UCSD-AML1 (cell line): ENCODE data around the gene TP53AIP1.

Source experiments
- DNase-seq: peaks from one replicate; lab custom pipeline; 2025; ENCODE audit not compliant: unreplicated experiment; lab: John Stamatoyannopoulos, UW

The TP53AIP1 gene

DNA sequence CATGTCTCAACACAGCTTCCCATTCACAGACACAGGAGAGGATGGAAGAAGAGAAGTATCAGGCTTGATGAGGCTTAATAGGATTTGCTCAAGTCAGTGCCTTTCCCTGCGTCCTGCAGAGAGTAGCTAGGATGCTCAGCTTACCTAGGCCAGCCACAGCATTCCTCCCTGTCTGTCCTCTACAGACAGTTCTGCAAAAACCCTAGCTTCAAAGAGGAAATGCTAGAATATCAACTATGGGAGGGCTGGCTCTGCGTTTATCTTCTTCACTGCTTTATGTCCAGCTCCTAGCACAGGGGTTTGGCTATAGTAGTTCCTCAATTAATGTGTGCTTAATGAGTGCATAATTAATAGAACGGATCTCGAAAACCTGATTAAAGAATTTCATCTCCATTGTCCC lies 35.1 kb downstream of the TP53AIP1 start:
- no peak for DNase-seq

DNA sequence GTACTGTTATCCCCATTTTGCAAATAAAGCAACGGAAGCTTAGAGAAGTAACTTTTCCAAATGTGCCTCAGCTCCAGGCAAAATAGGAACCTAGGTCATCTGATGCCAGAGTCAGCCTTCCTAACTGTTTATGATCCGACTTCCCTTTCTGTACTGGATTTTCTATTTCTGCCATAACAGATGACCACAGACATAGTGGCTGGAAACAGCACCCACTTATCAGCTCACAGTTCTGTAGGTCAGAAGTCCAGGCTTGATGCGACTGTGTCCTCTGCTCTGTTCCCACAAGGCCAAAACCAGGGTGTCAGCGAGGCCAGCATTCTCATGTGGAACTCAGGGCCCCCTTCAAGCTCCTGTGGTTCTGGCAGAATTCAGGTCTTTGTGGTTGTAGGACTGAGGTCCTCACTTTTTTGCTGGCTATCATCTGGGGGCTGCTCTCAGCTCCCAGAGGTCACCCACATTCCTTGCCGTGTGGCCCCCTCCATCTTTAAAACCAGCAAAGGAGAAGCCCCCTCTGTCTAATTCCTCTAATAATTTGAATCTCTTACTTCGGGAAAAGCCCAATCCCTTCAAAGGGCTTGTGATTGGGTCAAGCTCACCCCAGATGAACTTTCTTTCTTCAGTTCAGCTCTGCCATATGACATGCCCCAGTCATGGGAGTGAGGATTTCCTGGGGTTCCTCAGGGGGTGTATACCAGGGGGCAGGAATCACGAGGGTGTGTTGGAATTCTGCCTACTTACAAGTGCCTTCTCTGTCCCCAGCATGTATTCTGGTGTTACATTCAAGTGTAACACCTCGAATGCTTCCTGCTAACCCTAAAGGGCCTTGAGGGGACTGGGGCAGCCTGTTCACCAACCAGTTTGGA lies 36.3 kb downstream of the TP53AIP1 start:
- no peak for DNase-seq

DNA sequence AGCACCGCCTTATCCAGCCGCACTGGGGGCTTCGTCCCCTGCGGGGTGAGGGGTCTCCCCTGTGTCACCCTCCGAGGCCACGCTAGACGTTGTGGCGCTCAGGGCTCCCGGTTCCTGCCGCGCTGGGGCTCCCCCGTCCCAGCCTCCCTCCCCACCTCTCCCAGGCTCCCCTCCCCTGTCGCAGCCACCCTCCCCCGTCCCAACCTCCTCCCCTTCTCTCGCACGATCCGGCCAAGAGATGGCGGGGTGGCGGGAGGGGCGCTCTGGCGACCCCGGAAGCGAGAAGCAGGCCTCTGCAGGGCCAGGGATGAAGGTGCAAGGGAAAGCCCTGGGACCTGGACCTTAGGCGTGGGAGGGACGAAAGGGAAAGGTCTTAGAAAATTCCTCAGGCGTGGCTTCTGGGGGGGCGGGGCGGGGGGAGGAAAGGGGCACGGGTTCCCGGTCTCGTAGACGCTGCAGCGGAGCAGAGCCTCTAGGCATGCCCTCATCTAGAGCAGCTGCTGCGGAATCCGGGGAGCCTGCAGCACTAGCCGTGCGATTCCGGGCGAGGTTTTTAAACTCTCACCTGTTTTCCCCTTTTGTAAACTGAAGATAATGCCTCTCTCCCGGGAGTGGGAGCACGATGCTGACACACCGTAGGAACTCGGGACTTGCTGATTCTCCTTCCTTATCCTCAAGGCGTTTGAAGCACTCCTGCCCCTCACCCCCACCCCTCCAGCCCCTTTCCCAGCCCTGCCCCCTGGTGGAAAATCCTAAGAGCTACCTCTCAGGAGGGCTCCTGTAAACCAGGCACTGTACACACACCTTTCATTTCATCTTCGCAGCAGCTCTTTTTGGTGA lies 37.1 kb downstream of the TP53AIP1 start:
- DNase-seq: peak; percentile 84

DNA sequence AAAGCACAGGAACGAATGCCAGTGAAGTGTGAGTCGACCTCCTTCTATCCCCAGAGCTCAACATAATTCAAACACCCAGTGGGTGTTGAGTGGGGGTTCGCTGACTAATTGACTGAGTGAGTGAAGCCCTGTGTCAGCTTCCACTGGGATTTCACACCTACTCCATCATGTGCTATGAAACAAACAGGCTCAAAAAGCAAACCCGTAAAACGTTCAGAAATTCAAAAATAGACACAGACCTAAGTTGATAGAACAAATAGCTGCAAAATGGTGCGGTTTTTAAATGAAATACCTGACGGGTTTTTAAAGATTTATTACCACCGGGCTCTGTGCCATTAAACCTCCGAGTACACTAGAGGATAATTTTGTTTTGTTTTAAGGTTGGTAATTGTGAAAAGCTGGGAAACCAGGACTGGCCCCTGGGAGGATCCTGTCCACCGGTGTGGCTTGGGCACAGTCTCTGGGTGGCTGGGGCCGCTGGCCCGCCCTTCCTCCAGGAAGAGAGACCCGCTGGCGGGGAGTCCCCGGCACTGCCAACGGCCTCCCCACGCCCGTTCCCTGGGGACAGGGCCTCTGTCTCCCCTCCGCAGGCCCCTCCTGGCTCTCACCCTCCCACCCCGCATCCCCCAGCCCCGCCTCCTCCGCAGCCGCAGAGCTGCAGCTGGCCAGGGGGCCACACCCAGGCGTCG lies 37.9 kb downstream of the TP53AIP1 start:
- peak; percentile 77 for DNase-seq

DNA sequence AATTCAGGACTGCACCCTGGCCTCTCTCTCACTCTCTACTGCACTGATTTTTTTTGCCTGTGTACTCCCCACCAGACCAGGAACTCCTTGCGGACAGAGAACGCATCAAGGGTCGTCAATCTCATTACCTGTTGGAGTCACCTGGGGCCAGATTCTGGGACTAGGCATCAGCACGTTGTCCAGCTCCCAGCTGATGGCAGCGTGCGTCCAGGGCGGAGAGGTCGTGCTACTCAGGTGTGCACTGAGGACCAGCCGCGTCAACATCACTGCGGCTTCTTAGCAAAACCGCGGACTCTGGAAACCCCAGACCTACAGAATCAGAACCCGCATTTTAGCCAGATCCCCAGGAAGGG lies 38.4 kb downstream of the TP53AIP1 start:
- no peak for DNase-seq

DNA sequence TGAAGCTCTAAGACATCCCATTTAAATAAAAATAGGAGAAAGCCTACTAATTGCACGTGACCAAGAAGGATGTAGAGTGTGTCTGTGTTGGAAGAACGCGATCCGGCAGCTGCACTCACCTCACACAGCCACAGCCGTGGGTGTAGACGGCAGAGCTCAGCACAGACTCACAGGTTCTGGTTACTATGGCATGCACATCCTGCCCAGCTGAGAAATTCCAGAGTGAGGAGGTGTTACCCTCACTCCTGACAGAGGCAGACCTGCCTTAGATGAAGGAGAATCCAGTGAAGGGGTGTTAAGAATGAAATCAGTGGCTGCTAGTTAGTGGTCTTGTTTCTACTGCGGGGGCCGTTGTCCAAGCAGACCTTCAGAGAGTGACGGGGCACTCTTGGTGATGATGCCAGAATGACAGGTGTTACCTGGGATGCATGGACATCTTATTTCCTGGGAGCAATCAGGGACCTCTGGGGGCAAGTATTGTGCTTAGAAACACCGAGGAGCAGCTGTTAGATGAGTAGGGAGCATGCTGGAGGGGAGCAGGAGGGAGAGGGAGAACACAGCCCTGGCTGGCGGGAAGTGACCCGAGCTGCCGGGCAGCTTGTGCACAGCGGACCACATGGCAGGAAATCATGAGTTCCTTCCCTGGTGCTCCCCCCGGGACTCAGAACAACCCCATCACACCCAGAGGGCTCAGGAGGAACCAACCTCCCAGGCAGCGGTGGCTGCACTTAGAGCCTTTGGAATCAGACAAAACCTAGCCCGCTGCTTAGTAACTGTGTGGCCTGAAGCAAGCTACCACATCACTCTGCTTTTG lies 39.2 kb downstream of the TP53AIP1 start:
- DNase-seq: peak; percentile 68

DNA sequence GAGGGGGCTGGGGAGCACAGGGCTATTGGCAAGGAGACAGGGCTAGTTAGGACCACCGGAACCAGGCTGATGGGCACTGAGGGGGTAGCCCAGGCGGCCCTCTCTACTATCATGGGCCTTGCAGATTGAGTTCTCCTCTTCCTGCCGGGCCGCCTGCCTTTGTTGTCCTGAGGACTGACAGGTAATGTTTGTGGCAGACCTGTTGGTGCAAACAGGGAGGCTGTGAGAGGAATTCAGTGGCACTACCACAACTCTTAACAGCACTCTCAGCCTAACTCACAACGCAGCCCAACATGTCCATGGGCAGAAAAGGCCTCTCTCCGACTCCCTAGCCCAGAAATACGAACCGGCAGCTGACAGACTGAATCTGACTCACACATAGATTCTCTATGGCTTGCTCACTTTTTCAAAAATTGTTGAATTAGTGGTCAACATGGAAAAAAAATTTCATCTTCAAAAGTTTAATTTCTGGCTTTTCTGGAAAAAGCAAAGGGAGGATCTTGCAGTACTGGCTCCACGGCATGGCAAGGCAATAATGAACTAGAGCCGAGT lies 40.1 kb downstream of the TP53AIP1 start:
- DNase-seq: no peak

DNA sequence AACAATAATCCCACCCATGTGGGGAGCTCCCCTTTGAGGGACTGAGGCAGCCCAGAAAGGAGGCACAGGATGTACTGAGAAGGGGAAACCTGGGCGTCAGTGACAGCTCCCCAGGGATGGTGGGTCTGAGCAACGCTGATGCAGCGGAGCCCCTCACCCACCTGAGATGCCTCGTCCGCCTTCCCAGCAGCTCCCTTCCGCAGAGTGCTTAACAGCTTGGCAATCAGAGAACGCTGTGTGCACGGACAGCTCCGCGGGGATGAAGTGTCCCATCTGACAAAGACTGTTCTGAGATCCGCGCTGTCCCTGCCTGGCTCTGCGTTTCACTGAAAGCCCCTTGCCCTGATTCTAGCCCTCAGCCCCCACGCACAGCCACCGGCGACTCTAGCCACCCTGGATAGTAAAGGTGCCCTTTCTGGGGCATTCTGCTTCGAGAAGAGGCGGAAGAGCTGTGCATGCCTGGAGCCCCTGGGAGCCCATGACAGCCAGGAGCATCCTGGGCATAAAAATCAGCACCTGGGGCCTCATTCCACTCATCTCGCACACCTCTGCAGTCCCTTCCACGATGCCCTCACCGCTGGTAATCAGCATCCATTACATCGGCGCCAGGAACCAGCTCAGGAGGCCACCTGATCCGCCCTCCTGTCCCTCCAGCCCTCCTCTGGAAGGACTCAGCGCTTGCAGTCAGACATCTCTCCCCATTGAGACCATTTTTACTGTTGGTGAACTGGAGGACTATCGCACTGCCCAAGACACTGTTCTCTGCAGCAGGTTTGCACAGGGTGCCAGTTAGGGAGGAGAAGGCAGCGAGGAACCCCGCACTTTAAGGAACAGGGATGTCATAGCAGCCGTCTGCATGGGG lies 40.8 kb downstream of the TP53AIP1 start:
- no peak for DNase-seq

DNA sequence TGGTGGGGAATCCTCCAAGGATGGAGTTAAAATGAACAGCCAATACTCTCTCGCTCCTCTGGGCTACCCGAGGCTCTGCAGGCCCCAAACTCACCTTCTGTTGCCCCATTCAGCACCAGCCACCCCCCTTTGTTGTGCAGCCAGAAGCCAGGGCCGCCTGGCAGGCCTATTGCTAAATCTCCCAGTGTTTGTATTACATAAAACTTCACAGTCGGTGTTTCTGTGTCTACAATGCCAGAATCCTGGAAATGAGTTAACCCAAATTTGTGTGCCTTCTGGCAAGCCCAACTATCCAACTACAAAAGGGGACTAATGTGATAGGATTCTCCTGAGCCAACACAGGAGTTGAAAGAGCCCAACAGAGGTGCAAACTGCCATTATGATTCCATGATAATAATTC lies 42.2 kb downstream of the TP53AIP1 start:
- no peak for DNase-seq

DNA sequence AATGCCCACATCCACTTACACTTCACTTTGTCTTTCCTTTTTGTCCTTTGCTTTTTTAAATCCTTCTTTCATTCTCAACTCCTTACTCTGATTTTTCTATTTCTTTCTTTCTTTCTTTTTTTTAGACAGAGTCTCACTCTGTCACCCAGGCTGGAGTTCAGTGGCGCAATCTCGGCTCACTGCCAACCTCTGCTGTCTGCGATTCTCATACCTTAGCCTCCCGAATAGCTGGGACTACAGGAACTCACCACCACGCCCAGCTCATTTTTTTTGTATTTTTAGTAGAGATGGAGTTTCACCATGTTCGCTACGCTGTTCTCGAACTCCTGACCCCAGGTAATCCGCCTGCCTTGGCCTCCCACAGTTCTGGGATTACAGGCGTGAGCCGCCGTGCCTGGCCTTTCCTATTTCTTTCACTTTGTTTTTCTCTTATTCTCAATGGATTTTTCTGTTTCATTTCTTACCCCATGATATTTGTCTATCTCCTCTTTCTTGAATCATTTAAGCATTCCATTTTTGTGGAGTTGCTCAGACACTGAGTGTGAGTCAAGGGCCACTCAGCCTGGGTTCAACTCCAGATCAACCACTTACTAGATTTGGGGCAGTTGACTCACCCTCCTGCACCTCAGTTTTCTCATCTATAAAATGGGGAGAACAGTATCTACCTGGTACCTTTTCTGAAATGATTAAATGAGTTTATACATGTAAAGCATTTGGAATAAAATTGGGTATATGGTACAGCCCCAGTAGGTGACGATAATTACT lies 43.9 kb downstream of the TP53AIP1 start:
- no peak for DNase-seq

DNA sequence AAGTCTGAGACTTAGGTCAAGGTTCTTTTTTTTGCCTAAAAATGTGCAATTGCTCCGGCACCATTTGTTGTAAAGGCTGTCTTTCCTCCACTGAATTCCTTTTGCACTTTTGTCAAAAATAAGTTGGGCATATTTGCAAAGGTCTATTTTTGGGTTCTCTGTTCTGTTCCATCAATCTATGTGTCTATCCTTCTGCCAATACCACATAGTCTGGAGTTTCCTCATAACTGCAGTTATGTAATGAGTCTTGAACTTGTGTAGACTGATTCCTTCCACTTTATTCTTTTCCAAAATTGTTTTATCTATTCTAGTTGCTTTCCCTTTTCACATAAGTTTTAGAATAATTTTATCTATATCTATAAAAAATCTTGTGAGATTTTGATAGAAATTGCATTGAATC lies 44.8 kb downstream of the TP53AIP1 start:
- DNase-seq: no peak

DNA sequence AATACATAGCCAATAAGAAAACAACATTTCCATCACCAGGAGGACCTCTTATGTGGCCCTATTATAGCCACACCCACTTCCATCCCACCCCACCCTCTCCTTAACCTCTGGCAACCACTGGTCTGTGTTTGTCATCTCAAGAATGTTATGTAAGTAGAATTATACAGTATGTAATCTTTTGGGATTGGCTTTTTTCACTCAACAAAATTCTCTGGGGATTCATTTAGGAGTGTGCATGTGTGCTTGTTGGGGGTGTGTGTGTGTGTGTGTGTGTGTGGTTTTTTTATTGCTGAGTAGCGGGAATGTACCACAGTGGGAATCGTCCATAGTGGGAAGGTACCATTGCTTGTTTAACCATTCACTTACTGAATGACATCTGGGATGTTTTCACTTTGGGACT lies 46.3 kb downstream of the TP53AIP1 start:
- DNase-seq: no peak

DNA sequence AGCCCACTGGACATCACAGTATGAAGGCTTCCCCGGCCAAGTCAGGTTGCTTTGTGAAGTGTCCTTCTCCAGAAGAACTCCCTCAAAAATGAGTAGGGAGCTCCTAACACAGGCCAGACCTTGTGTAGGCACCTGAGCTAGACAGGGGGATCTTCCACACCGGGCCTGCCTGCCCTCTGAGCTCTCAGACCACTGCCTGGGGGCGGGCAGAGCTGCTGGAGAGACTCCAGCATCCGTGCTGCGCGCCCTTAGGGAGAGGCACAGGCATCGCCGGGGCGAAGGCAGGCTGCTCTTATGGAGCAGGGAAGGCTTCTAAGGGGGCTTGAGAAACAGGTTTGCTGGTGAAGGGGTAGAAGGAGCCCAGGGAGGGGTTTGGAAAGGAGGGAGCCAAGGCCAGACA lies 47.1 kb downstream of the TP53AIP1 start:
- no peak for DNase-seq

DNA sequence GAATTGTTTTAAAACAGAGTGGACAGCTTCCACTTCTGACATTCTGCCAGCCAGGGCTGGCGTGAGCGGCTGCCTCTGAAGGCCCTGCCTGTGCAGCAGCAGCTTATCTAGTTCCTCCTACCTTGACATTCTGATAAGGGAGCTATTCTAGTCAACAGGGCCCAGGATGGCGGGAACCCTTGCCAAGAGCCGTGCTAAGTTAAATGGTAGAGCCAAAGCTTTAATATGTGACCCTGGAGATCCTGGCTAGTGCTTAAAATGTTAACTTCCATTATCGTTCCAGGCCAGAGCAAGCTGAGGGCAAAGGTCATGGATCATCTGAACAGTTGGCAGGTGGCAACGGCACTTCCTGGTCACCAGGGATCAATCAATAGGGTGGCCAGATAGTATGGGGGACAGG lies 48.0 kb downstream of the TP53AIP1 start:
- no peak for DNase-seq

DNA sequence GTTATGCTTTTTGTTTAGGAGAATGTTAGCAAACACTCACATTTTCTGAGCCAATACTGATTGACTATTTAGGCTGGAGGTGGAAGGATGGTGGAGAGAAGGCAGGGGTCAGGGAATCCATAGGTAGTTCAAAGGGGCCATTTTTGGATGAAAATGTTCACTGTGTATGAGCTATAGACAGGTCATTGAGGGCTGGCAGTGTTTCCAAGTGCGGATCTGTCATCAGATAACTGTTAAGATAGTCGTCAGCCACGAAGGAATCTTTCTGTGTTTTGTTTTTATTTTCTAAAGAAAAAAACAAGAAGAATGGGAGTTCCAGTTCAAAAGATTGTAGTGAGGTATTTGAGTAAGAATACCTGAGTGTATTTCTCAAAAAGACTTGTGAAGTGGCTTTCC lies 48.4 kb downstream of the TP53AIP1 start:
- DNase-seq: no peak

DNA sequence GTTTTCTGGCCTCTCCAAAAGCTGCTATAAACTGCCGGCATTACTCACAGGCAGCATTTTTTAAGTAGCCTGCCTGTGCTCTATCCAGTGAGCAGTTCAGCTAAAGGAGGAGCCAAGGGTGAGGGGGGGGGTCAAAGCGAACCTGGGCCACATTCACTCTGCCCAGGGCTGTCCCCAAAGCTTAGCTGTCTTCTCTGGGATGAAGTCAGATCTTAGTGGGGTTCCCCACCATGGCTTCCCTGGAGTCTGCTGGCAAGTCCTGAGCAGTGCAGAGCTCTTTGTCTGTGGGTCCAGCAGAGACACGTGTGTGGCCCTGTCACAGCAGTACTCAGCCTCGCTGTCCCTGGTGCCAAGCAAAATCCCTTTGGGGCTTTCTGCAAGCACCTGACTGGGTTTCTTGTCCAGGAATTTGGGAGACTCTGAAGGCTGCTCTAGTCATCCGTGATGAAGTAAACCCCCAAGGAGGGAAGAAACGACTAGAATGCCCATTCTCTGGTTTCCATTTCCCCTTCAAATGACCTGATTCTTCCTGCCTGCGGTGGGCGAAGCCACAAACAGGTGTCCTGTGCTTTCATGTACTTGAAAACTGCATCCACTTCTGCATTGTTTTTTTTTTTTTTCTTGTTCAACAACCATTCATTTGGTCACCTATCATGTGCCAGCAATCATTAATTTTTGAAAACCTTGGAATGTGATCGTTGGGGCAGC lies 48.9 kb downstream of the TP53AIP1 start:
- DNase-seq: no peak

DNA sequence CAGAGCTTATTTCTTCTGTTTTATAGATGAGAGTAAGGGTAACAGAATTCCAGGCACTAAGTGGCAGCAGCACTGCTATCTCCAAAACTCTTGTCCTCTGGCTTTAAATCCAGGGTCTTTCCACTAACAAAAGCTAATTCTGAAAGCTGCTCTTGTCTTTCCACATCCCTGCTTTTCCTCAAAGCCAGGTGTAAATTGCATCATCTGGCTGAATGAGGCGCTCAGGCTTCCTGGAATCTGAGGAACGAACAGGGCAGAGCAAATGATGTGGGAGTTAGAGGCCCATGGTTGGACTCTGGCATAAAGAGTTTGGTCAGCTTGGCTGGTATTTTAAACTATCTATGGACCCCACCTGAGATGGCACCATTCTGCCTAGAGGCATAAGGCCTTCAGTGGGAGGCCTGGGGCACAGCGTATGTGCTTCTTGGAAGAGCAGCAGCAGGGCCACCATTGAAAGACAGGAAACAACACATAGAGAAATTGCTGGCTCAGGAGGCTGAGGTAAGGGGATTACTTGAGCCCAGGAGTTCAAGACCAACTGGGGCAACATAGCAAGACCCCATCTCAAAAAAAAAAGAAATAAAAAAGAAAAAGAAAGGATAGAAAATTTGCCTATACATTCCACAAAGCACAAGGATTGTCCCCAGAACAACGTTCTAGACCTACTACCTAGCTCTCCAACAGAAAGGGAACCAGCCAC lies 49.7 kb downstream of the TP53AIP1 start:
- no peak for DNase-seq

DNA sequence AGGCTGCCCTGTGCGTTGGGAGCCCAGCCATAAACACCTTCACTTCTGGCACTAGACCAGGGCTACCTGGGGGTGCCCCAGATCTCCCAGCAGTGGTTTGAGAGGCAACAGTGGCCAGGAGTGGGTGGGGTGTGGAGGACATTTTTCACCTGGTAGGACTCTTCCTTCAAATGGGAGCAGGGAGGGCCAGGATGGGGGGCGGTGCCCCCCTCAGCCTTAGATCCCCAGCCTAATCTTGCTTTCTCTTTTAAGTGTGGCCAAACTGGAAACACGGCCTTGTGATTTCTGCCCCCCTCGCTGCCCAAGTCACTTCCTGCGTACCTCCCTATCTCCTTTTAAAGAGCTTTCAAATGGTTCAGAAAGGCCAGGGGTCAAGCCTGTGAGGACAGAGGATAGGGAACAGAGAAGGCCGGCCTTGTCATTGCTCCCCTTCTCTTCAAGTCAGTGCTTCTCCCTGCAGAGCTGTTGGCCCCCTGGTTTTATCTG lies 50.7 kb downstream of the TP53AIP1 start:
- no peak for DNase-seq
